Osteocyte (in vitro differentiated cells): Measurements from ENCODE around the gene CCDC192. TPM values are rescaled to one million over a fixed set of nuclear protein-coding genes. Genes with fewer than 3 reads are reported as not detected.

Experiments
- DNase-seq: peaks from one replicate; pipeline ENCODE4 v3.0.0; 2021; ENCODE audit warnings: mixed read lengths; ENCODE audit not compliant: unreplicated experiment; ENCODE audit errors: extremely low spot score
- H3K27ac Mint-ChIP-seq: one replicate; pipeline ENCODE4 v1.8.0; 2021; ENCODE audit warnings: mild to moderate bottlenecking, mixed read lengths; ENCODE audit not compliant: unreplicated experiment
- H3K27me3 Mint-ChIP-seq: one replicate; pipeline ENCODE4 v1.8.0; 2021; ENCODE audit warnings: mixed read lengths; ENCODE audit not compliant: unreplicated experiment
- H3K36me3 Mint-ChIP-seq: one replicate; pipeline ENCODE4 v1.8.0; 2021; ENCODE audit warnings: mixed read lengths; ENCODE audit not compliant: unreplicated experiment
- H3K4me1 Mint-ChIP-seq: one replicate; pipeline ENCODE4 v1.8.0; 2021; ENCODE audit warnings: mixed read lengths; ENCODE audit not compliant: unreplicated experiment
- H3K4me3 Mint-ChIP-seq: one replicate; pipeline ENCODE4 v1.8.0; 2021; ENCODE audit warnings: mild to moderate bottlenecking, moderate library complexity, mixed read lengths; ENCODE audit not compliant: unreplicated experiment
- H3K9me3 Mint-ChIP-seq: one replicate; pipeline ENCODE4 v1.8.0; 2021; ENCODE audit warnings: mixed read lengths; ENCODE audit not compliant: unreplicated experiment
- CTCF ChIP-seq: fragments of 200-600 bp; sonication (generic); IDR thresholded peaks from 2 replicates; pipeline ENCODE4 v1.5.0; 2021; ENCODE audit warnings: antibody characterized with exemption, mild to moderate bottlenecking, moderate library complexity
- total RNA-seq: library from RNA; stranded (reverse); gene quantifications from 2 replicates; pipeline ENCODE4 v1.2.1, GENCODE V29; 2021

The CCDC192 gene
- total RNA-seq, 1 donor from 2014 or later, result not detected

- H3K4me3 Mint-ChIP-seq, result no peak overlapping the region
- no peak for TF ChIP-seq CTCF
- H3K36me3 Mint-ChIP-seq, result peaks cover 3% of the 10 kb centered on the region
- peaks cover 20% of the 10 kb centered on the region for H3K9me3 Mint-ChIP-seq
- H3K27ac Mint-ChIP-seq, result no peak overlapping the region
- no peak for DNase-seq
- H3K4me1 Mint-ChIP-seq, result peaks cover 3% of the 10 kb centered on the region
- no peaks in the 10 kb centered on the region for H3K27me3 Mint-ChIP-seq
Observed at GRCh38 chr5:127793052-127793451, 89.9 kb downstream of the CCDC192 start.

- peaks cover 3% of the 10 kb centered on the region for H3K36me3 Mint-ChIP-seq
- no peak for TF ChIP-seq CTCF
- no peak for DNase-seq
- no peak overlapping the region for H3K27ac Mint-ChIP-seq
- H3K4me3 Mint-ChIP-seq, result no peak overlapping the region
- peaks cover 3% of the 10 kb centered on the region for H3K4me1 Mint-ChIP-seq
- no peaks in the 10 kb centered on the region for H3K27me3 Mint-ChIP-seq
- H3K9me3 Mint-ChIP-seq, result peaks cover 20% of the 10 kb centered on the region
Observed at GRCh38 chr5:127793879-127794278, 90.7 kb downstream of the CCDC192 start.

- no peak for DNase-seq
- Mint-ChIP-seq H3K27ac (no peak overlapping the region), H3K36me3 (no peaks in the 10 kb centered on the region), H3K4me3 (no peak overlapping the region), H3K4me1 (peaks cover 3% of the 10 kb centered on the region), H3K27me3 (no peaks in the 10 kb centered on the region), H3K9me3 (peaks cover 8% of the 10 kb centered on the region)
- no peak for TF ChIP-seq CTCF
Observed at GRCh38 chr5:127796211-127796610, 93.0 kb downstream of the CCDC192 start.

GRCh38 chr5:127799293-127799905 is 96.2 kb downstream of the CCDC192 start:
- H3K27ac Mint-ChIP-seq, result no peak overlapping the region
- TF ChIP-seq CTCF, result no peak
- peaks cover 3% of the 10 kb centered on the region for H3K4me1 Mint-ChIP-seq
- H3K36me3 Mint-ChIP-seq, result no peaks in the 10 kb centered on the region
- H3K9me3 Mint-ChIP-seq, result no peaks in the 10 kb centered on the region
- H3K4me3 Mint-ChIP-seq, result no peak overlapping the region
- no peaks in the 10 kb centered on the region for H3K27me3 Mint-ChIP-seq
- no peak for DNase-seq

- Mint-ChIP-seq H3K4me3 (no peak overlapping the region), H3K27ac (no peak overlapping the region), H3K27me3 (no peaks in the 10 kb centered on the region), H3K4me1 (no peaks in the 10 kb centered on the region), H3K9me3 (no peaks in the 10 kb centered on the region), H3K36me3 (no peaks in the 10 kb centered on the region)
- no peak for DNase-seq
- TF ChIP-seq CTCF, result no peak
Observed at GRCh38 chr5:127801751-127802476, 98.7 kb downstream of the CCDC192 start.
